Adipocyte (in vitro differentiated cells): ENCODE measurements around the gene DGLUCY.
"Not testable (repeated sequence)": the region's sequence is repeated elsewhere in the genome, so short reads cannot be mapped to it uniquely, and the experiment has no call there.

Experiments
- DNase-seq: peaks from one replicate; pipeline ENCODE4 v3.0.0-alpha.2; 2015; ENCODE audit warnings: low read depth
- H3K27me3 ChIP-seq: replicated peaks from 2 replicates; pipeline ENCODE4 v1.7.0; 2013; ENCODE audit warnings: mild to moderate bottlenecking, low read length, moderate library complexity; ENCODE audit not compliant: control insufficient read depth, insufficient read depth
- H3K36me3 ChIP-seq: 2 replicates; pipeline ENCODE4 v1.7.0; 2013; ENCODE audit warnings: low read length, mild to moderate bottlenecking, moderate library complexity; ENCODE audit not compliant: control insufficient read depth, insufficient read depth, severe bottlenecking
- H3K4me1 ChIP-seq: 2 replicates; pipeline ENCODE4 v1.7.0; 2013; ENCODE audit warnings: mild to moderate bottlenecking, low read length, moderate library complexity; ENCODE audit not compliant: control insufficient read depth, insufficient read depth
- H3K4me3 ChIP-seq: 2 replicates; pipeline ENCODE4 v1.7.0; 2013; ENCODE audit warnings: mild to moderate bottlenecking, low read length, moderate library complexity
- H3K9ac ChIP-seq: 2 replicates; pipeline ENCODE4 v1.7.0; 2013; ENCODE audit warnings: mild to moderate bottlenecking, low read length, moderate library complexity
- H3K9me3 ChIP-seq: 2 replicates; pipeline ENCODE4 v1.7.0; 2013; ENCODE audit warnings: mild to moderate bottlenecking, low read length, moderate library complexity; ENCODE audit not compliant: control insufficient read depth

DGLUCY gene

GRCh38 chr14:91124406-91125270 lies 10.8 kb downstream of the DGLUCY start:
- peaks cover 12% of the 10 kb centered on the region for H3K9me3 ChIP-seq
- H3K4me3 ChIP-seq, DNase-seq, H3K4me1 ChIP-seq, H3K36me3 ChIP-seq, H3K27me3 ChIP-seq, H3K9ac ChIP-seq: not testable (repeated sequence)

- no peak for DNase-seq
- Histone ChIP-seq H3K9ac (no peak overlapping the region), H3K4me1 (no peaks in the 10 kb centered on the region), H3K9me3 (peaks cover 12% of the 10 kb centered on the region), H3K4me3 (no peak overlapping the region), H3K36me3 (peaks cover 13% of the 10 kb centered on the region), H3K27me3 (no peaks in the 10 kb centered on the region)
Measured at GRCh38 chr14:91125271-91125660, 11.4 kb downstream of the DGLUCY start.

DNA sequence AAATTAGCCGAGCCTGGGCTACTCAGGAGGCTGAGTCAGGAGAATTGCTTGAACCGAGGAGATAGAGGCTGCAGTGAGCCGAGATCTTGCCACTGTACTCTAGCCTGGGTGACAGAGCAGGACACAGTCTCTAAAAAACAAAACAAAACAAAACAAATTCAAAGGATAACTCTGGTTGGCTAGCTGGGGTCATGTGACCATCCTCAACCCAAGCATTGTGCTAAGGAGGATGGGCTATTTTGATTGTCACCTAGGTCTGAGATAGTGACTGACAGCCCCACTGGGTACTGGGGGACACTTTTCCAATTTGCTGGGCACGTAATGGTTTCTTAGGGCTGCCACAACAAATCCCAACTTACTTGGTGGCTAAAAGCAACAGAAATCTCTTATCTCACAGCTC lies 11.9 kb downstream of the DGLUCY start:
- H3K9ac ChIP-seq = no peak overlapping the region
- H3K27me3 ChIP-seq = no peaks in the 10 kb centered on the region
- peaks cover 13% of the 10 kb centered on the region for H3K36me3 ChIP-seq
- DNase-seq = no peak
- H3K4me3 ChIP-seq = no peak overlapping the region
- no peaks in the 10 kb centered on the region for H3K4me1 ChIP-seq
- peaks cover 12% of the 10 kb centered on the region for H3K9me3 ChIP-seq

DNA sequence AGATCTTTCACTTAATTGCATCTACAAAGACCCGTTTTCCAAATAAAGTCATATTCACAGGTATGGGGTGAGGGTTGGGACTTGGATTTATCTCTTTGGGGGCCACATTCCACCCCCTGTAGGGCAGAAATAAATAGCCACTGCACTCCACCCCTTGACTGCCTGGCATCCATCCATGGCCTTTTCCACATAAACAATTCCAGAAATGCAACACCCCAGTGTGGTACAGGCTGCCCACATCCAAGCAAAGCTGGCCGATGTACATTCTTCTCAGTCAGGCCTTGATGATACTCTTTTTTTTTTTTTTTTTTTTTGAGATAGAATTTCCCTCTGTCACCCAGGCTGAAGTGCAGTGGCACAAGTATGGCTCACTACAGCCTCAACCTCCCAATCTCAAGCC lies 12.9 kb downstream of the DGLUCY start:
- peaks cover 12% of the 10 kb centered on the region for H3K9me3 ChIP-seq
- peaks cover 11% of the 10 kb centered on the region for H3K36me3 ChIP-seq
- H3K27me3 ChIP-seq = no peaks in the 10 kb centered on the region
- H3K4me1 ChIP-seq = no peaks in the 10 kb centered on the region
- no peak for DNase-seq
- H3K9ac ChIP-seq = no peak overlapping the region
- H3K4me3 ChIP-seq = no peak overlapping the region

GRCh38 chr14:91127401-91127801 lies 13.5 kb downstream of the DGLUCY start:
- no peak overlapping the region for H3K4me3 ChIP-seq
- DNase-seq = no peak

DNA sequence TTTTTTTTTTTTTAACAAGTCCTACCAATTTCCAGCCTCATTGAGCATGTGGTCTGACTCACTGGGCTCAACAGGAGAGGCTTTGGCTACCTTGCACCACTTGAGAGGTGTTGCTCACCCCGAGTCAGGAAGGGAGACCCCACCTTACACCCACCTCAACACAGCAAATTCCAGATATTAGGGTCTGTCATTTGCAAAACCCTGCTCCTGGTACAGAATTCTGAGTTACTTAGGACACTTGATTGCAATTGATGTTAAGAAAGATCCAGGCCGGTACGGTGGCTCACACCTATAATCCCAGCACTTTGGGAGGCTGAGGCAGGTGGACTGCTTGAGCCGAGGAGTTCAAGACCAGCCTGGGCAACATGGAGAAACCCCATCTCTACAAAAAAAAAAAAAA lies 14.1 kb downstream of the DGLUCY start:
- H3K27me3 ChIP-seq = no peaks in the 10 kb centered on the region
- peaks cover 10% of the 10 kb centered on the region for H3K36me3 ChIP-seq
- H3K4me3 ChIP-seq = no peak overlapping the region
- no peak for DNase-seq
- no peak overlapping the region for H3K9ac ChIP-seq
- peaks cover 12% of the 10 kb centered on the region for H3K9me3 ChIP-seq
- no peaks in the 10 kb centered on the region for H3K4me1 ChIP-seq

More at GRCh38 chr14:91127401-91127801, 13.5 kb downstream of the DGLUCY start:
- Histone ChIP-seq H3K4me1 (no peaks in the 10 kb centered on the region), H3K27me3 (no peaks in the 10 kb centered on the region), H3K9me3 (peaks cover 12% of the 10 kb centered on the region), H3K36me3 (peaks cover 10% of the 10 kb centered on the region), H3K9ac (no peak overlapping the region)

- Histone ChIP-seq H3K9me3 (peaks cover 12% of the 10 kb centered on the region), H3K4me1 (no peaks in the 10 kb centered on the region), H3K9ac (no peak overlapping the region), H3K27me3 (no peaks in the 10 kb centered on the region), H3K4me3 (no peak overlapping the region), H3K36me3 (peaks cover 15% of the 10 kb centered on the region)
- DNase-seq = no peak
Measured at GRCh38 chr14:91128699-91129098, 14.8 kb downstream of the DGLUCY start.

DNA sequence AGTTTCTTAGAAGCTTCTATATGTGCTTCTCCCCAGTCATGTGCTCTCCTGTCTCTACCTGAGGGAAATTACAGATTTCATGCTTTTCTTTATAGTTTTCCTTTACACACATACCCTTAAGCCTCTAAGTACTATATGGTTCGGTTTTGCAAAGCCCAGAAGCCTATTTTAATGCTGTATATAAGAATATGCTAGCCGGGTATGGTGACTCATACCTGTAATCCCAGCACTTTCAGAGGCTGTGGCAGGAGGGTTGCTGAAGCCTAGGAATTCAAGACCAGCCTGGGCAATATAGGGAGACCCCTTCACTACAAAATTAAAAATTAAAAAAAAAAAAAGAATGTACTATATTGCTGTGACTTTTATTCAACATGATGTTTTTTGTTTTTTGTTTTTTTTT lies 15.4 kb downstream of the DGLUCY start:
- Histone ChIP-seq H3K9me3 (peaks cover 12% of the 10 kb centered on the region), H3K4me3 (no peak overlapping the region), H3K9ac (no peak overlapping the region), H3K36me3 (peaks cover 16% of the 10 kb centered on the region), H3K27me3 (no peaks in the 10 kb centered on the region), H3K4me1 (no peaks in the 10 kb centered on the region)
- no peak for DNase-seq

GRCh38 chr14:91135039-91135438 lies 21.2 kb downstream of the DGLUCY start:
- no peaks in the 10 kb centered on the region for H3K9me3 ChIP-seq
- no peak overlapping the region for H3K4me3 ChIP-seq
- H3K27me3 ChIP-seq = no peaks in the 10 kb centered on the region
- no peak for DNase-seq
- H3K9ac ChIP-seq = no peak overlapping the region
- no peaks in the 10 kb centered on the region for H3K4me1 ChIP-seq
- H3K36me3 ChIP-seq = peaks cover 6% of the 10 kb centered on the region

DNA sequence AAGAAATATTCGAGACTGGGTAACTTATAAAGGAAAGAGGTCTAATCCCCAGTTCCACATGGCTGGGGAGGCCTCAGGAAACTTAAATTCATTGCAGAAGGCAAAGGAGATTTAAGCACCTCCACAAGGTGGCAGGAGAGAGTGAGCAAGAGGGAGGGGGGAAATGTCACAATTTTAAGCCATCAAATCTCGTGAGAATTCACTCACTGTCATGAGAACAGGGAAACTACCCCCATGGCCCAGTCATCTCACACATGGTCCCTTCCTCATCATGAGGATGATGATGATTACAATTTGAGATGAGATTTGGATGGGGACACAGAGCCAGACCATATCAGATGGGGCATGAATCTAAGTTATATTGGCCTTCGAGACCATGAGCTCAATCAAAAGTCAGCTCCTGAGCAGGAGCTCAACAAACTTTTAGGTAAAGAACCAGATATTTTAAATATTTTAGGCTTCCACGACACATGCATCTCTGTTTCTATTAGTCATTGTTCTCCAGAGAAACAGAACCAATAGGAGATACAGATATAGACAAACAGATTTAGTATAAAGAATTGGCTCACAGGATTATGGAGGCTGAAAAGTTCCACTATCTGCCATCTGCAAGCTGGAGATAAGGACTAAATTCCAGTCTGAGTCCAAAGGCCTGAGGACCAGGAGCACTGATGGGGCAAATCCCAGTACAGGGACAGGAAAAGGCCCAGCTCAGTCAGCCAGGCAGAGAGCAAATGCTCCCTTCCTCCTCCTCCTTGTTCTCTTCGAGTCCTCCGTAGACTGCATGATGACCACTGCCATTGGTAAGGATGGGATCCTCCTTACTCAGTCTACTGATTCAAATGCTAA lies 24.9 kb downstream of the DGLUCY start:
- H3K9me3 ChIP-seq = no peaks in the 10 kb centered on the region

DNA sequence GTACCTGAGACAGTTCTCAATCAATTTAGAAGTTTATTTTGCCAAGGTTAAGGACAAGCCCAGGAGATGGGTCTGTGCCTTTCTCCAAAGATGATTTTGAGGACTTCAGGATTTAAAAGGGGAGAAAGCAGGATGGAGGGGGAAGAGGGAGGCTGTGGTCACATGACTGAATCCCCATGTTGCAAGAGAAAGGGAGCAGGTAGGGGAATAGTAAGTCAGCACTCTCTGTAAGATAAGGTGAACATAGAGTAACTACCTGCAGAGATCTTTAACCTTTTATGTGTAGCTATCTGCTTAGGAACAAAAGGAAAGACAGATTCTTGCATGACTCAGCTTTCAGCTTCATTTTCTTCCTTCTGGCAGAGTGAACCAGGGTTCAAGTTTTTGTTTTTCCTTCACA lies 25.9 kb downstream of the DGLUCY start:
- peaks cover 8% of the 10 kb centered on the region for H3K36me3 ChIP-seq
- no peak overlapping the region for H3K4me3 ChIP-seq
- H3K9ac ChIP-seq = no peak overlapping the region
- no peaks in the 10 kb centered on the region for H3K27me3 ChIP-seq
- no peaks in the 10 kb centered on the region for H3K9me3 ChIP-seq
- DNase-seq = no peak
- H3K4me1 ChIP-seq = no peaks in the 10 kb centered on the region

More for the DNA sequence above, 24.9 kb downstream of the DGLUCY start:
- no peaks in the 10 kb centered on the region for H3K4me1 ChIP-seq
- H3K9ac ChIP-seq = no peak overlapping the region
- DNase-seq = no peak
- H3K36me3 ChIP-seq = peaks cover 9% of the 10 kb centered on the region
- H3K27me3 ChIP-seq = no peaks in the 10 kb centered on the region
- no peak overlapping the region for H3K4me3 ChIP-seq
